Liver (tissue), 9 donors: ENCODE results near the gene MIB1. TPM values are rescaled to one million over a fixed set of nuclear protein-coding genes. Genes with fewer than 3 reads are reported as not detected.

Experiments used
- DNase-seq: peaks from one replicate; pipeline ENCODE4 v3.0.0-alpha.2; 2017; ENCODE audit warnings: low spot score
- H3K27ac ChIP-seq, 2 donors: one replicate each; pipeline ENCODE4 v1.7.0; 2013; ENCODE audit warnings: inconsistent platforms in 2 of 2, low read length in 2 of 2, control low read depth in 1 of 2, low read depth in 1 of 2, mild to moderate bottlenecking in 1 of 2
- H3K27me3 ChIP-seq, 4 donors: one replicate each; pipeline versions ENCODE4 v1.6.1 to v1.7.0; 2013; ENCODE audit warnings: low read length in 3 of 4, inconsistent platforms in 1 of 4, mild to moderate bottlenecking in 1 of 4, moderate library complexity in 1 of 4; ENCODE audit not compliant: control insufficient read depth in 4 of 4, insufficient read depth in 4 of 4
- H3K36me3 ChIP-seq, 4 donors: one replicate each; pipeline versions ENCODE4 v1.6.1 to v1.7.0; 2013; ENCODE audit warnings: low read length in 3 of 4, mild to moderate bottlenecking in 3 of 4, low read depth in 1 of 4, moderate library complexity in 1 of 4; ENCODE audit not compliant: control insufficient read depth in 4 of 4, insufficient read depth in 3 of 4
- H3K4me1 ChIP-seq, 4 donors: one replicate each; pipeline versions ENCODE4 v1.6.1 to v1.7.0; 2013; ENCODE audit warnings: low read length in 3 of 4, mild to moderate bottlenecking in 3 of 4, moderate library complexity in 1 of 4; ENCODE audit not compliant: control insufficient read depth in 4 of 4, insufficient read depth in 4 of 4
- H3K4me3 ChIP-seq, 3 donors: one replicate each; pipeline versions ENCODE4 v1.6.1 to v1.7.0; 2013; ENCODE audit warnings: low read length in 3 of 3, control low read depth in 1 of 3, low read depth in 1 of 3, mild to moderate bottlenecking in 1 of 3
- H3K9ac ChIP-seq, 2 donors: one replicate each; pipeline ENCODE4 v1.7.0; 2013; ENCODE audit warnings: low read length in 2 of 2, mild to moderate bottlenecking in 2 of 2, moderate library complexity in 2 of 2, control low read depth in 1 of 2, low read depth in 1 of 2
- H3K9me3 ChIP-seq, 4 donors: one replicate each; pipeline versions ENCODE4 v1.6.1 to v1.7.0; 2013; ENCODE audit warnings: low read length in 3 of 4; ENCODE audit not compliant: control insufficient read depth in 4 of 4
- FOXA1 ChIP-seq: IDR thresholded peaks from 2 replicates; pipeline ENCODE4 v1.6.1; 2016; ENCODE audit warnings: antibody characterized with exemption
- FOXA2 ChIP-seq: IDR thresholded peaks from 2 replicates; pipeline ENCODE4 v1.6.1; 2016; ENCODE audit warnings: antibody characterized with exemption
- GABPA ChIP-seq, 2 donors: IDR thresholded peaks in 1 of 2; conservative IDR thresholded peaks in 1 of 2; 2 replicates each; pipeline ENCODE4 v1.6.1; 2016; ENCODE audit warnings: antibody characterized with exemption in 2 of 2, mild to moderate bottlenecking in 1 of 2, moderate library complexity in 1 of 2
- HNF4A ChIP-seq, 2 donors: conservative IDR thresholded peaks; 2 replicates each; pipeline ENCODE4 v1.6.1; 2016; ENCODE audit warnings: antibody characterized with exemption in 2 of 2, mild to moderate bottlenecking in 2 of 2
- HNF4G ChIP-seq: IDR thresholded peaks from 2 replicates; pipeline ENCODE4 v1.6.1; 2016; ENCODE audit warnings: antibody characterized with exemption
- JUND ChIP-seq, 2 donors: IDR thresholded peaks; 2 replicates each; pipeline ENCODE4 v1.6.1; 2016; ENCODE audit warnings: antibody characterized with exemption in 2 of 2
- NR2F2 ChIP-seq: IDR thresholded peaks from 2 replicates; pipeline ENCODE4 v1.6.1; 2016; ENCODE audit warnings: antibody characterized with exemption
- RAD21 ChIP-seq, 2 donors: IDR thresholded peaks; 2 replicates each; pipeline ENCODE4 v1.6.1; 2016; ENCODE audit warnings: antibody characterized with exemption in 2 of 2, mild to moderate bottlenecking in 2 of 2
- SP1 ChIP-seq: IDR thresholded peaks from 2 replicates; pipeline ENCODE4 v1.6.1; 2018; ENCODE audit warnings: antibody characterized with exemption, mild to moderate bottlenecking
- TAF1 ChIP-seq: conservative IDR thresholded peaks from 2 replicates; pipeline ENCODE4 v1.6.1; 2016; ENCODE audit warnings: antibody characterized with exemption, mild to moderate bottlenecking
- WGBS: extraction: QIAGEN DNeasy Blood & Tissue Kit; methylation state at CpG from one replicate; pipeline ENCODE4 v1.1.7; 2013; 5-methylcytosine and 5-hydroxymethylcytosine counted together
- polyA plus RNA-seq, 2 donors: library from polyadenylated mRNA; stranded (reverse) in 1 of 2; unstranded in 1 of 2; fragments of 200-250 nt in 1 of 2; fragments of >200 nt in 1 of 2; fragmentation: Nextera tagmentation in 1 of 2; extraction: Ambion mirVana in 1 of 2; gene quantifications; one replicate each; pipeline versions ENCODE4 v1.2.1 to v1.2.3, GENCODE V29; 2013 to 2015
- total RNA-seq, 2 donors: library from RNA; depleted of rRNA; stranded (reverse); fragments of >200 nt; gene quantifications; one replicate each; pipeline ENCODE4 v1.2.3, GENCODE V29; 2014
- TF ChIP-seq, protein P1 (sequence below): IDR thresholded peaks from 2 replicates; pipeline ENCODE4 v1.6.1; 2016; ENCODE audit warnings: antibody characterized with exemption
- TF ChIP-seq, protein P2 (sequence below): IDR thresholded peaks from 2 replicates; pipeline ENCODE4 v1.6.1; 2016; ENCODE audit warnings: antibody characterized with exemption
- TF ChIP-seq, protein P3 (sequence below): IDR thresholded peaks from 2 replicates; pipeline ENCODE4 v1.6.1; 2016; ENCODE audit warnings: antibody characterized with exemption
- TF ChIP-seq, protein P4 (sequence below): fragments of 150-350 bp; IDR thresholded peaks from 2 replicates; pipeline ENCODE4 v1.5.1; 2017; ENCODE audit warnings: improper control_type of control experiment, low read depth, low read length; ENCODE audit not compliant: missing input control
- TF ChIP-seq, protein P5 (sequence below): IDR thresholded peaks from 2 replicates; pipeline ENCODE4 v1.6.1; 2016; ENCODE audit warnings: antibody characterized with exemption, mild to moderate bottlenecking
- donor health status: healthy.
- donor health status: healthy.
- donor health status: healthy.
- donor health status: healthy.
- donor health status: healthy.

The MIB1 gene
- total and polyA plus RNA-seq, 4 donors = 2.7 to 29.6 (median 14.9) TPM

DNA sequence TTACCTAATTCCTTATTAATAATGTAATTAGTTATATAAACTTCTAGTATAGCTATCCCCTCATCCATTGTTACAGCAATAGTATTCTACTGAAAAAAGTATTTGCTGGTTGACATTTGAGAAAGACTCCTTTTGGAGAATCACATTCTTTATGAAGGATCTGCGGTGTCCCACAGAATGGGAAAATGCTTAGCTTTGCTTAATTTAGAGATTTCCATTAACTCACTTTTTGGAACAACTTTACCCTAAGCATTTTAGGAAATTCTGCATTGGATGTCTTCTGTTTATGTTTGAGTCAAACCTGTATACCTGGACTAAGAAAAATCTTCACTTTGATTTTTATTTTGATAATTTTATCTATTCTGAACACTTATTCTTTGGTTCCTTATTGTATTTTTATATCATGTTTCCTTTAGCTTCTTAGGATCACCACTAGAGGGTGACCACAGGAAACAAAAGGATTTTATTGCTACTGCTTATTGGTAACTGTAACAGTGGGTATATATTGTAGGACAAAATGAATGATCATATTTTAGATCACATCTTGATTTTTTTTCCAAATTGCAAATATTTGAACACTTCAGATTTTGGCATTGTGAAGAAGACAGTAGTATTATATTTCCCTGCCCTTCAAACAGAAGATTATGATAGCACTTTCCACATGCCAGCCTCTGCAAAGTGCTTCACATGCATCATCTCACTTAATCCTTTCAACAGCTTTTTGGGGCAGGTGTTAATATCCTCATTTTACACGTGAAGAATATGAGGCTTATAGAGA lies 79.6 kb downstream of the MIB1 start:
- no peaks in the 10 kb centered on the region for H3K27me3 ChIP-seq
- 74% methylated on average over 2 of the region's 2 CpGs for WGBS

DNA sequence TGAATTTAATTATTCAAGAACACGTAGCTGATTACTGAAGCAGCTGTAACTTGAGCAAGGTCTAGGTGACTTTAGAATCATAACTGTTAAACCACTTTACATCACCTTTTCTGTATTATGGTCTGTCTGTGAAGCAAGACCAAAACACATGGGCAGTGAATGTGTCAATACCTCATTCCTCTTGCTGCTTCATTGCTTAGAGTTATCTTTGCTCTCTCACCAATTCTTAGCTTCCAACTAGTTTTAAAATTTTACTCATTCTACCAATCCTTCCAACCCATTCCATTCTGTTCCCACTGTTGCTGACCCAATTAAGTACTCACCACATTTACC lies 80.2 kb downstream of the MIB1 start:
- Histone ChIP-seq H3K27me3 (no peaks in the 10 kb centered on the region), H3K4me1 (peaks cover 0 to 3% (median 0%) of the 10 kb centered on the region in 4 donors), H3K36me3 (peaks cover 2 to 6% (median 2%) of the 10 kb centered on the region in 4 donors), H3K27ac (no peak overlapping the region), H3K4me3 (no peak overlapping the region), H3K9ac (no peak overlapping the region), H3K9me3 (no peaks in the 10 kb centered on the region)
- no peak for DNase-seq
- WGBS = 90% methylated on average over 1 of the region's 1 CpG
- TF ChIP-seq HNF4A (conservative IDR thresholded peaks at IDR 0.05) = no peak
- no peak for TF ChIP-seq JUND (IDR thresholded peaks at IDR 0.05)
- no peak for TF ChIP-seq GABPA (IDR thresholded peaks at IDR 0.05 in 1 of 2, conservative IDR thresholded peaks at IDR 0.05 in 1 of 2)
- TF ChIP-seq SP1 = no peak
- TF ChIP-seq, protein P1, sequence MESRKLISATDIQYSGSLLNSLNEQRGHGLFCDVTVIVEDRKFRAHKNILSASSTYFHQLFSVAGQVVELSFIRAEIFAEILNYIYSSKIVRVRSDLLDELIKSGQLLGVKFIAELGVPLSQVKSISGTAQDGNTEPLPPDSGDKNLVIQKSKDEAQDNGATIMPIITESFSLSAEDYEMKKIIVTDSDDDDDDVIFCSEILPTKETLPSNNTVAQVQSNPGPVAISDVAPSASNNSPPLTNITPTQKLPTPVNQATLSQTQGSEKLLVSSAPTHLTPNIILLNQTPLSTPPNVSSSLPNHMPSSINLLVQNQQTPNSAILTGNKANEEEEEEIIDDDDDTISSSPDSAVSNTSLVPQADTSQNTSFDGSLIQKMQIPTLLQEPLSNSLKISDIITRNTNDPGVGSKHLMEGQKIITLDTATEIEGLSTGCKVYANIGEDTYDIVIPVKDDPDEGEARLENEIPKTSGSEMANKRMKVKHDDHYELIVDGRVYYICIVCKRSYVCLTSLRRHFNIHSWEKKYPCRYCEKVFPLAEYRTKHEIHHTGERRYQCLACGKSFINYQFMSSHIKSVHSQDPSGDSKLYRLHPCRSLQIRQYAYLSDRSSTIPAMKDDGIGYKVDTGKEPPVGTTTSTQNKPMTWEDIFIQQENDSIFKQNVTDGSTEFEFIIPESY = no peak
- TF ChIP-seq NR2F2 = no peak
- no peak for TF ChIP-seq HNF4G
- TF ChIP-seq FOXA1 = no peak
- TF ChIP-seq, protein P2, sequence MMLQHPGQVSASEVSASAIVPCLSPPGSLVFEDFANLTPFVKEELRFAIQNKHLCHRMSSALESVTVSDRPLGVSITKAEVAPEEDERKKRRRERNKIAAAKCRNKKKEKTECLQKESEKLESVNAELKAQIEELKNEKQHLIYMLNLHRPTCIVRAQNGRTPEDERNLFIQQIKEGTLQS = no peak
- TF ChIP-seq RAD21 (IDR thresholded peaks at IDR 0.05) = no peak
- TF ChIP-seq, protein P3, sequence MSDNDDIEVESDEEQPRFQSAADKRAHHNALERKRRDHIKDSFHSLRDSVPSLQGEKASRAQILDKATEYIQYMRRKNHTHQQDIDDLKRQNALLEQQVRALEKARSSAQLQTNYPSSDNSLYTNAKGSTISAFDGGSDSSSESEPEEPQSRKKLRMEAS = no peak

More for the DNA sequence above, 79.6 kb downstream of the MIB1 start:
- Histone ChIP-seq H3K4me1 (no peaks in the 10 kb centered on the region), H3K9me3 (no peaks in the 10 kb centered on the region), H3K4me3 (no peak overlapping the region), H3K27ac (no peak overlapping the region), H3K36me3 (peaks cover 2 to 6% (median 2%) of the 10 kb centered on the region in 4 donors), H3K9ac (no peak overlapping the region)
- no peak for TF ChIP-seq FOXA1
- TF ChIP-seq, protein P4, sequence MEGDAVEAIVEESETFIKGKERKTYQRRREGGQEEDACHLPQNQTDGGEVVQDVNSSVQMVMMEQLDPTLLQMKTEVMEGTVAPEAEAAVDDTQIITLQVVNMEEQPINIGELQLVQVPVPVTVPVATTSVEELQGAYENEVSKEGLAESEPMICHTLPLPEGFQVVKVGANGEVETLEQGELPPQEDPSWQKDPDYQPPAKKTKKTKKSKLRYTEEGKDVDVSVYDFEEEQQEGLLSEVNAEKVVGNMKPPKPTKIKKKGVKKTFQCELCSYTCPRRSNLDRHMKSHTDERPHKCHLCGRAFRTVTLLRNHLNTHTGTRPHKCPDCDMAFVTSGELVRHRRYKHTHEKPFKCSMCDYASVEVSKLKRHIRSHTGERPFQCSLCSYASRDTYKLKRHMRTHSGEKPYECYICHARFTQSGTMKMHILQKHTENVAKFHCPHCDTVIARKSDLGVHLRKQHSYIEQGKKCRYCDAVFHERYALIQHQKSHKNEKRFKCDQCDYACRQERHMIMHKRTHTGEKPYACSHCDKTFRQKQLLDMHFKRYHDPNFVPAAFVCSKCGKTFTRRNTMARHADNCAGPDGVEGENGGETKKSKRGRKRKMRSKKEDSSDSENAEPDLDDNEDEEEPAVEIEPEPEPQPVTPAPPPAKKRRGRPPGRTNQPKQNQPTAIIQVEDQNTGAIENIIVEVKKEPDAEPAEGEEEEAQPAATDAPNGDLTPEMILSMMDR = peak; percentile 41
- peak; percentile 68 to 78 for TF ChIP-seq RAD21 (IDR thresholded peaks at IDR 0.05)
- no peak for DNase-seq

DNA sequence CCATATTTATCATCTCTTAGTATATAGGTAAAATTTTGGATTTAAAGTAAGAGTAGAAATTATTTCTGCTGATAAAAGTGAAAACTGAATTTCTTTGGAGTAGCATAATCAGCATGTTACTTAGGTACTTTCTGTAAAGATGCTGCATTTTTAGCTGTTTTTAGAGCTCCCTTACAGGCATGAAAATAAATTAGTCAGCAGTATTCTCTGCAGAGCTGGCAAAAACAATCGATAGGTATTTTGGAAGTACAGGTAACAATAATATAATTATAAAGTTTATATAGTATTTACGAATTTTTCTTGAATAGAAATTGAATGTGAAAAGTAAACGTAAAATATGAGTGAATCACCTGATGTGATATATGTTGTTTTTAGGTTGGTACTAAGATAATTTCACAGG lies 83.3 kb downstream of the MIB1 start:
- TF ChIP-seq GABPA (IDR thresholded peaks at IDR 0.05 in 1 of 2, conservative IDR thresholded peaks at IDR 0.05 in 1 of 2) (no peak), TAF1 (no peak), FOXA2 (no peak), RAD21 (IDR thresholded peaks at IDR 0.05) (no peak), HNF4G (no peak)
- TF ChIP-seq, protein P5, sequence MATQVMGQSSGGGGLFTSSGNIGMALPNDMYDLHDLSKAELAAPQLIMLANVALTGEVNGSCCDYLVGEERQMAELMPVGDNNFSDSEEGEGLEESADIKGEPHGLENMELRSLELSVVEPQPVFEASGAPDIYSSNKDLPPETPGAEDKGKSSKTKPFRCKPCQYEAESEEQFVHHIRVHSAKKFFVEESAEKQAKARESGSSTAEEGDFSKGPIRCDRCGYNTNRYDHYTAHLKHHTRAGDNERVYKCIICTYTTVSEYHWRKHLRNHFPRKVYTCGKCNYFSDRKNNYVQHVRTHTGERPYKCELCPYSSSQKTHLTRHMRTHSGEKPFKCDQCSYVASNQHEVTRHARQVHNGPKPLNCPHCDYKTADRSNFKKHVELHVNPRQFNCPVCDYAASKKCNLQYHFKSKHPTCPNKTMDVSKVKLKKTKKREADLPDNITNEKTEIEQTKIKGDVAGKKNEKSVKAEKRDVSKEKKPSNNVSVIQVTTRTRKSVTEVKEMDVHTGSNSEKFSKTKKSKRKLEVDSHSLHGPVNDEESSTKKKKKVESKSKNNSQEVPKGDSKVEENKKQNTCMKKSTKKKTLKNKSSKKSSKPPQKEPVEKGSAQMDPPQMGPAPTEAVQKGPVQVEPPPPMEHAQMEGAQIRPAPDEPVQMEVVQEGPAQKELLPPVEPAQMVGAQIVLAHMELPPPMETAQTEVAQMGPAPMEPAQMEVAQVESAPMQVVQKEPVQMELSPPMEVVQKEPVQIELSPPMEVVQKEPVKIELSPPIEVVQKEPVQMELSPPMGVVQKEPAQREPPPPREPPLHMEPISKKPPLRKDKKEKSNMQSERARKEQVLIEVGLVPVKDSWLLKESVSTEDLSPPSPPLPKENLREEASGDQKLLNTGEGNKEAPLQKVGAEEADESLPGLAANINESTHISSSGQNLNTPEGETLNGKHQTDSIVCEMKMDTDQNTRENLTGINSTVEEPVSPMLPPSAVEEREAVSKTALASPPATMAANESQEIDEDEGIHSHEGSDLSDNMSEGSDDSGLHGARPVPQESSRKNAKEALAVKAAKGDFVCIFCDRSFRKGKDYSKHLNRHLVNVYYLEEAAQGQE = no peak
- TF ChIP-seq, protein P2 = no peak
- DNase-seq = no peak
- H3K27ac ChIP-seq = no peak overlapping the region
- H3K9ac ChIP-seq = no peak overlapping the region
- no peaks in the 10 kb centered on the region for H3K27me3 ChIP-seq
- no peaks in the 10 kb centered on the region for H3K9me3 ChIP-seq
- 95% methylated on average over 3 of the region's 3 CpGs for WGBS
- no peak overlapping the region for H3K4me3 ChIP-seq
- peaks cover 0 to 10% (median 0%) of the 10 kb centered on the region in 4 donors for H3K4me1 ChIP-seq
- H3K36me3 ChIP-seq = peaks cover 0 to 3% (median under 1%) of the 10 kb centered on the region in 4 donors
